Measurements from ENCODE around the gene SENP7. TPM values are rescaled to one million over a fixed set of nuclear protein-coding genes. Genes with fewer than 3 reads are reported as not detected.
"Not testable (repeated sequence)": the region's sequence is repeated elsewhere in the genome, so short reads cannot be mapped to it uniquely, and the experiment has no call there.

The SENP7 gene
- total RNA-seq, 1 donor, result 24.0 TPM

DNA sequence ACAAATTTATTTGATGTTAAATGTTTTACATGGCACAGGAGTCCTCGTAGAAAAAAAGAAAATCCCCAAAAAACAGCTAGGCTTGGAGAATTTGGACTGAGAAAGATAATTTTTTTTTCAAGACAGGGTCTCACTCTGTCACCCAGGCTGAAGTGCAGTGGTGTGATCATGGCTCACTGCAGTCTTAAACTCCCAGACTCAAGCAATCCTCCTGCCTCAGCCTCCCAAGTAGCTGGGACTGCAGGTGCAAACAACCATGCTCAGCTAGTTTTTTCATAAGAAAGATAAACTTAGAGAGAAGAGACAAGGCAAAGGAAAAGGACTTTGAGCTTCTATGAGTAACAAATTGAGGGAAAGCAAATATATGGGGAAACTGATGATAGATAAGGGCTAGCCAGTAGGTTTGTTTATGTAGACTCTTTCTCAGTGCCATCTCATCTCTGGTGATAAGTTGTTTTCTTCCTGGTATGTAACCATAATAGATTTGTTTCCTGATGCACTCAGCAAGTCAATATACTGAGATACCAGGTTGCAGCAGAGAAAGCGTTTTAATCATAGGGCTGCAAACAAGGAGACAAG, 35.6 kb upstream of the SENP7 start:
- H3K4me3 ChIP-seq (ENCODE audit: low read depth, low read length), result no peak overlapping the region
- DNase-seq (ENCODE audit: low read depth), result no peak
- TF ChIP-seq, protein P1, sequence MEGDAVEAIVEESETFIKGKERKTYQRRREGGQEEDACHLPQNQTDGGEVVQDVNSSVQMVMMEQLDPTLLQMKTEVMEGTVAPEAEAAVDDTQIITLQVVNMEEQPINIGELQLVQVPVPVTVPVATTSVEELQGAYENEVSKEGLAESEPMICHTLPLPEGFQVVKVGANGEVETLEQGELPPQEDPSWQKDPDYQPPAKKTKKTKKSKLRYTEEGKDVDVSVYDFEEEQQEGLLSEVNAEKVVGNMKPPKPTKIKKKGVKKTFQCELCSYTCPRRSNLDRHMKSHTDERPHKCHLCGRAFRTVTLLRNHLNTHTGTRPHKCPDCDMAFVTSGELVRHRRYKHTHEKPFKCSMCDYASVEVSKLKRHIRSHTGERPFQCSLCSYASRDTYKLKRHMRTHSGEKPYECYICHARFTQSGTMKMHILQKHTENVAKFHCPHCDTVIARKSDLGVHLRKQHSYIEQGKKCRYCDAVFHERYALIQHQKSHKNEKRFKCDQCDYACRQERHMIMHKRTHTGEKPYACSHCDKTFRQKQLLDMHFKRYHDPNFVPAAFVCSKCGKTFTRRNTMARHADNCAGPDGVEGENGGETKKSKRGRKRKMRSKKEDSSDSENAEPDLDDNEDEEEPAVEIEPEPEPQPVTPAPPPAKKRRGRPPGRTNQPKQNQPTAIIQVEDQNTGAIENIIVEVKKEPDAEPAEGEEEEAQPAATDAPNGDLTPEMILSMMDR (IDR thresholded peaks at IDR 0.05; ENCODE audit: insufficient read depth, low read length), result no peak

DNA sequence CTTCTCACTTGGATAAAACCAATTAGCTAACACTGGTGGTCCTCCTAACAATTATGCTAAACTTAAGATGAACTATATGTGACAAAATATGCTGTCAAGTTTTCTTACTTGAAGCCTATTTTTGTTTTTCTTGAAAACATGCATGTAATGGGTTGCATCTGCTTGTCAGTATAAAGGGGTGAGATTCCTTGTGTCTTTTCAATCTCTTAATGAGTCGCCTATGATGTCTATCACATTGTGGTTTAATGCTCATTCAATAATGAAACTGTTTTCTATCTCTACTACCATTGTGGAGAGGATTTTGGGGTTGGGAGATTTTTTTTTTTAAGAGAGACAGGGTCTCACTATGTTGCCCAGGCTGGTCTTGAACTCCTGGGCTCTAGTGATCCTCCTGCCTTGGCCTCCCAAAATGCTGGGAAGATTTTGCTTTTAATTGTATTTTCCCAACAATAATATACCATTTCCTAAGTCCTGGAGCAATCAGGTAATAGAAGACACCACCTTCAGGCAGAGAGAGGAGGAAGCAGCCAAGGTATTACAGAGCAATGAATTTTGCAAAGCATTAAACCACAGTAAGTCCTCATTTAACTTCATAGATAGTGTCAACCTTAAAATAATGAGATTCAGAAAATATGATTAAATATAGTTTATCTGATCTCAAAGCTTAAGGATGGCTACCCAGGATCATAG, 31.3 kb upstream of the SENP7 start:
- TF ChIP-seq, protein P1 (IDR thresholded peaks at IDR 0.05; ENCODE audit: insufficient read depth, low read length), result peak; percentile 20
- H3K4me3 ChIP-seq (ENCODE audit: low read depth, low read length), result no peak overlapping the region
- DNase-seq (ENCODE audit: low read depth), result no peak

DNA sequence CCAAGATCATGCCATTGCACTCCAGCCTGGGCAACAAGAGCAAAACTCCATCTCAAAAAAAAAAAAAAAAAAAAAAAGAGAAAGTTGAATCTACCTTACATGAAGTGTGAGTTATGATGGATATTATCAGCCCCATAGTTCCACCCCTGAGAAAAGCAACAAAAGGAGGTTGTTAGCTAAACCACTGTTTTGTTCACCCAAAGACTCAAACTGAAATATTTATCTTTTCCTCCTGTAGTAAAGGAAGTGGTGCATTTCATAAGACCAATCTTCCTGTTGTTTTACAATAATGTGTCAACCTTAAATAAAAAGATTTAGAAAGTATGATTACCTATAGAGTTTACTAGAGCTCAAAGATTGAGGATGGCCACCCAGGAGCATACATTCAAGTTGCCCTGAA, 29.9 kb upstream of the SENP7 start:
- DNase-seq (ENCODE audit: low read depth), result no peak
- TF ChIP-seq, protein P1 (IDR thresholded peaks at IDR 0.05; ENCODE audit: insufficient read depth, low read length), result no peak
- no peak overlapping the region for H3K4me3 ChIP-seq (ENCODE audit: low read depth, low read length)

DNA sequence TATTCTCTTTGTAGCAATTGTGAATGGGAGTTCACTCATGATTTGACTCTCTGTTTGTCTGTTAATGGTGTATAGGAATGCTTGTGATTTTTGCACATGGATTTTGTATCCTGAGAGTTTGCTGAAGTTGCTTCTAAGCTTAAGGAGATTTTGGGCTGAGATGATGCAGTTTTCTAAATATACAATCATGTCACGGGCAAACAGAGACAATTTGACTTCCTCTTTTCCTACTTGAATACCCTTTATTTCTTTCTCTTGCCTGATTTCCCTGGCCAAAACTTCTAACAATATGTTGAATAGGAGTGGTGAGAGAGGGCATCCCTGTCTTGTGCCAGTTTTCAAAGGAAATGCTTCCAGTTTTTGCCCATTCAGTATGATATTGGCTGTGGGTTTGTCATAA, 23.9 kb upstream of the SENP7 start:
- H3K4me3 ChIP-seq (ENCODE audit: low read depth, low read length); DNase-seq (ENCODE audit: low read depth): not testable (repeated sequence)

DNA sequence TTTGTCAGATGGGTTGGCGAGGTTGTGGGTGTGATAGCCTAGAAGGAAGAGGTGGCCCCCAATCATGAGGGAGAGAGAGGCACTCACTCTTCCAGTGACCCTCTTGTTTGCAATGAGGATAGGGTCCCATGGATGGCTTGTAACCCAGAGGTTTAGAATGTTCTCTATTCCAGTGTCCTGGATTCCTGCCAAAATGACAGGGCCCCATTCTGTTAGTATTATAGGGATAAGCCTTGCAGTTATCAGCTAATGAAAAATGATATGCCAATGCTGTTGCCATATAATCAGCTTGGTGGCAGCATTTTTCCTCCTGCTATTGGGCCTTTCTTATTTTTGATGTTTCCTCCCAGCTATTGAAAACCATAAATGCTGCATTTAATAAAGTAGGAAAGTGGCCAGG, 23.3 kb upstream of the SENP7 start:
- no peak for DNase-seq (ENCODE audit: low read depth)
- TF ChIP-seq, protein P1 (IDR thresholded peaks at IDR 0.05; ENCODE audit: insufficient read depth, low read length), result no peak
- H3K4me3 ChIP-seq (ENCODE audit: low read depth, low read length), result no peak overlapping the region

DNA sequence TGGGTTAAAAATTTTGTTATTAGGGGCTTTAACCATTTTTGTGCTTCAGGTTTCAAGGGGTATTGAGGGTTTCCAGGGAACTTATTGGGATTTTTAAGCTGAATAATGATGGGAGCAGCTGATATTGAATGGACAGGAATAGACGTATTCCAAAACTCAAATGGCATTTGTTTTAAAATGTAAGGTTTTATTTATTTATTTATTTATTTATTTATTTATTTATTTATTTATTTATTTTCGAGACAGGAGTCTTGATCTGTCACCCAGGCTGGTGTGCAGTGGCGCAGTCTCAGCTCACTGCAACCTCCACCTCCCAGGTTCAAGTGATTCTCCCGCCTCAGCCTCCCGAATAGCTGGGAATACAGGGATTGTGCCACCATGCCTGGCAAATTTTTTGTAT, 22.2 kb upstream of the SENP7 start:
- DNase-seq (ENCODE audit: low read depth), result no peak
- no peak overlapping the region for H3K4me3 ChIP-seq (ENCODE audit: low read depth, low read length)
- TF ChIP-seq, protein P1 (IDR thresholded peaks at IDR 0.05; ENCODE audit: insufficient read depth, low read length), result no peak

DNA sequence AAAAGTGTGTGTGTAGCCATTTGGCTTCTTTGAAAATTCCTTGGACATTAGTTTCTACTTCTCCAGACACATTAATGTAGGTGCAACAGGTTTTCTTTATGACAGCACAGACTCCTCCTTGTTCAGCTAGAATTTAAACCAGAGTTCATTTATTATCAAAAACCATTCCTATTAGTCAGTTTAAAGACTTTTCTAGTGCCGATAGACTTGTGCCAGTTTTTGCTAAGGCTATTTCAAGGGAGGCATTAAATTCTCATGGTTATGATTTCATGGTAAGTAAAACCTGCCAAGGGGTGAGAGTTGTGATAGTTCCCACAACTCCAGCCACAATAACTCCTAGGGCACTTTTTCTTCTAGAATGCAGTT, 20.6 kb upstream of the SENP7 start:
- H3K4me3 ChIP-seq (ENCODE audit: low read depth, low read length), result no peak overlapping the region
- TF ChIP-seq, protein P1 (IDR thresholded peaks at IDR 0.05; ENCODE audit: insufficient read depth, low read length), result no peak
- peak; percentile 75 for DNase-seq (ENCODE audit: low read depth)

All from fibroblast of the aortic adventitia (primary cell).